Osteocyte (in vitro differentiated cells): Measurements from ENCODE around the gene TSPAN18. TPM values are rescaled to one million over a fixed set of nuclear protein-coding genes. Genes with fewer than 3 reads are reported as not detected.

Experiments used
- DNase-seq: peaks from one replicate; pipeline ENCODE4 v3.0.0; 2021; ENCODE audit warnings: mixed read lengths; ENCODE audit not compliant: unreplicated experiment; ENCODE audit errors: extremely low spot score
- H3K27ac Mint-ChIP-seq: one replicate; pipeline ENCODE4 v1.8.0; 2021; ENCODE audit warnings: mild to moderate bottlenecking, mixed read lengths; ENCODE audit not compliant: unreplicated experiment
- H3K27me3 Mint-ChIP-seq: one replicate; pipeline ENCODE4 v1.8.0; 2021; ENCODE audit warnings: mixed read lengths; ENCODE audit not compliant: unreplicated experiment
- H3K36me3 Mint-ChIP-seq: one replicate; pipeline ENCODE4 v1.8.0; 2021; ENCODE audit warnings: mixed read lengths; ENCODE audit not compliant: unreplicated experiment
- H3K4me1 Mint-ChIP-seq: one replicate; pipeline ENCODE4 v1.8.0; 2021; ENCODE audit warnings: mixed read lengths; ENCODE audit not compliant: unreplicated experiment
- H3K4me3 Mint-ChIP-seq: one replicate; pipeline ENCODE4 v1.8.0; 2021; ENCODE audit warnings: mild to moderate bottlenecking, moderate library complexity, mixed read lengths; ENCODE audit not compliant: unreplicated experiment
- H3K9me3 Mint-ChIP-seq: one replicate; pipeline ENCODE4 v1.8.0; 2021; ENCODE audit warnings: mixed read lengths; ENCODE audit not compliant: unreplicated experiment
- CTCF ChIP-seq: fragments of 200-600 bp; sonication (generic); IDR thresholded peaks from 2 replicates; pipeline ENCODE4 v1.5.0; 2021; ENCODE audit warnings: antibody characterized with exemption, mild to moderate bottlenecking, moderate library complexity
- total RNA-seq: library from RNA; stranded (reverse); gene quantifications from 2 replicates; pipeline ENCODE4 v1.2.1, GENCODE V29; 2021

The TSPAN18 gene
- total RNA-seq, 1 donor from 2014 or later, result 13.4 TPM

- H3K27me3 Mint-ChIP-seq, result no peaks in the 10 kb centered on the region
- no peak for DNase-seq
- peaks cover 18% of the 10 kb centered on the region for H3K4me1 Mint-ChIP-seq
- H3K9me3 Mint-ChIP-seq, result no peaks in the 10 kb centered on the region
- H3K27ac Mint-ChIP-seq, result no peak overlapping the region
- no peak overlapping the region for H3K4me3 Mint-ChIP-seq
- H3K36me3 Mint-ChIP-seq, result no peaks in the 10 kb centered on the region
- no peak for TF ChIP-seq CTCF
These were observed 201.4 kb downstream of the TSPAN18 start for GRCh38 chr11:44928144-44928543.

GRCh38 chr11:44928816-44929215 lies 202.1 kb downstream of the TSPAN18 start:
- DNase-seq, result no peak
- Mint-ChIP-seq H3K27ac (no peak overlapping the region), H3K4me1 (peaks cover 18% of the 10 kb centered on the region), H3K4me3 (no peak overlapping the region), H3K9me3 (no peaks in the 10 kb centered on the region), H3K27me3 (no peaks in the 10 kb centered on the region), H3K36me3 (peaks cover under 1% of the 10 kb centered on the region)
- no peak for TF ChIP-seq CTCF

- no peak for TF ChIP-seq CTCF
- H3K4me3 Mint-ChIP-seq, result no peak overlapping the region
- H3K36me3 Mint-ChIP-seq, result peaks cover 5% of the 10 kb centered on the region
- no peak for DNase-seq
- no peaks in the 10 kb centered on the region for H3K27me3 Mint-ChIP-seq
- H3K27ac Mint-ChIP-seq, result peak overlapping the region; percentile 72
- H3K9me3 Mint-ChIP-seq, result no peaks in the 10 kb centered on the region
- H3K4me1 Mint-ChIP-seq, result peaks cover 18% of the 10 kb centered on the region
These were observed 204.0 kb downstream of the TSPAN18 start for GRCh38 chr11:44930588-44931302.

GRCh38 chr11:44931466-44931865 lies 204.7 kb downstream of the TSPAN18 start:
- no peak for TF ChIP-seq CTCF
- Mint-ChIP-seq H3K27me3 (no peaks in the 10 kb centered on the region), H3K36me3 (peaks cover 5% of the 10 kb centered on the region), H3K27ac (no peak overlapping the region), H3K4me1 (peaks cover 20% of the 10 kb centered on the region), H3K9me3 (no peaks in the 10 kb centered on the region), H3K4me3 (no peak overlapping the region)
- DNase-seq, result no peak

GRCh38 chr11:44934110-44934509 lies 207.3 kb downstream of the TSPAN18 start:
- no peak overlapping the region for H3K4me3 Mint-ChIP-seq
- DNase-seq, result no peak
- peaks cover 18% of the 10 kb centered on the region for H3K4me1 Mint-ChIP-seq
- H3K27ac Mint-ChIP-seq, result no peak overlapping the region
- H3K36me3 Mint-ChIP-seq, result peaks cover 5% of the 10 kb centered on the region
- no peaks in the 10 kb centered on the region for H3K27me3 Mint-ChIP-seq
- H3K9me3 Mint-ChIP-seq, result no peaks in the 10 kb centered on the region
- no peak for TF ChIP-seq CTCF
